Naive B cell (primary cell): ENCODE data around the gene TOR1B. TPM values are rescaled to one million over a fixed set of nuclear protein-coding genes. Genes with fewer than 3 reads are reported as not detected.

Experiments
- ATAC-seq, 2 donors: fragments of 150-1000 bp; cut with Tn5 transposase; 2 replicates each; pipeline ENCODE4 v1.10.0; 2021; ENCODE audit warnings: low read depth in 2 of 2, mild to moderate bottlenecking in 2 of 2, moderate library complexity in 2 of 2
- DNase-seq: peaks from one replicate; pipeline ENCODE4 v3.0.0; 2022
- H3K27ac Mint-ChIP-seq, 6 donors: one replicate each; pipeline ENCODE4 v1.8.0; 2020 to 2022; ENCODE audit warnings: mild to moderate bottlenecking in 6 of 6, mixed read lengths in 6 of 6, moderate library complexity in 5 of 6, inconsistent platforms in 2 of 6
- H3K27me3 Mint-ChIP-seq, 3 donors: one replicate each; pipeline ENCODE4 v1.8.0; 2021 to 2022; ENCODE audit warnings: mixed read lengths in 3 of 3, mild to moderate bottlenecking in 1 of 3
- H3K36me3 Mint-ChIP-seq, 2 donors: one replicate each; pipeline ENCODE4 v1.8.0; 2020 to 2022; ENCODE audit warnings: mixed read lengths in 2 of 2, inconsistent platforms in 1 of 2, mild to moderate bottlenecking in 1 of 2
- H3K4me1 Mint-ChIP-seq, 3 donors: one replicate each; pipeline ENCODE4 v1.8.0; 2020 to 2022; ENCODE audit warnings: mixed read lengths in 3 of 3, inconsistent platforms in 1 of 3, mild to moderate bottlenecking in 1 of 3, moderate library complexity in 1 of 3
- H3K4me3 Mint-ChIP-seq, 8 donors: one replicate each; pipeline ENCODE4 v1.8.0; 2020 to 2022; ENCODE audit warnings: mild to moderate bottlenecking in 8 of 8, mixed read lengths in 8 of 8, moderate library complexity in 8 of 8, inconsistent platforms in 2 of 8
- H3K9me3 Mint-ChIP-seq, 7 donors: one replicate each; pipeline ENCODE4 v1.8.0; 2020 to 2022; ENCODE audit warnings: mixed read lengths in 7 of 7, mild to moderate bottlenecking in 5 of 7, inconsistent platforms in 2 of 7, moderate library complexity in 1 of 7
- polyA plus RNA-seq, 6 donors: library from polyadenylated mRNA; unstranded; fragments of 300-500 nt; fragmentation: Illumina TruSeq; gene quantifications; one replicate each; pipeline ENCODE4 v1.2.3, GENCODE V29; 2021; ENCODE audit warnings: low read depth in 6 of 6

Gene TOR1B
- polyA plus RNA-seq, 6 donors from 2014 or later: 8.2 to 26.0 (median 12.3) TPM

- Mint-ChIP-seq H3K27me3 (no peaks in the 10 kb centered on the region), H3K9me3 (no peaks in the 10 kb centered on the region), H3K4me3 (peak overlapping the region in 1 of 8 donors; percentile 2), H3K4me1 (peaks cover 10 to 22% (median 16%) of the 10 kb centered on the region in 3 donors), H3K27ac (peak overlapping the region in 1 of 6 donors; percentile 54), H3K36me3 (peaks cover 7 to 11% of the 10 kb centered on the region in 2 donors)
- DNase-seq (no peak), ATAC-seq (no peak)
Measured at GRCh38 chr9:129809346-129809745, 6.4 kb downstream of the TOR1B start.

GRCh38 chr9:129810116-129810515, 7.1 kb downstream of the TOR1B start:
- Mint-ChIP-seq H3K27me3 (no peaks in the 10 kb centered on the region), H3K27ac (peak overlapping the region in 1 of 6 donors; percentile 32), H3K9me3 (no peaks in the 10 kb centered on the region), H3K36me3 (peaks cover 11 to 14% of the 10 kb centered on the region in 2 donors), H3K4me3 (peak overlapping the region in 1 of 8 donors; percentile 21), H3K4me1 (peaks cover 13 to 19% (median 15%) of the 10 kb centered on the region in 3 donors)
- ATAC-seq: no peak
- no peak for DNase-seq

GRCh38 chr9:129810788-129811187, 7.8 kb downstream of the TOR1B start:
- H3K9me3 Mint-ChIP-seq: no peaks in the 10 kb centered on the region
- peaks cover 15 to 17% (median 16%) of the 10 kb centered on the region in 3 donors for H3K4me1 Mint-ChIP-seq
- H3K27ac Mint-ChIP-seq: no peak overlapping the region
- no peaks in the 10 kb centered on the region for H3K27me3 Mint-ChIP-seq
- DNase-seq (no peak), ATAC-seq (no peak)
- H3K36me3 Mint-ChIP-seq: peaks cover 11 to 19% of the 10 kb centered on the region in 2 donors
- peak overlapping the region in 1 of 8 donors; percentile 5 for H3K4me3 Mint-ChIP-seq

GRCh38 chr9:129811967-129812363, 9.0 kb downstream of the TOR1B start:
- no peak overlapping the region for H3K27ac Mint-ChIP-seq
- peaks cover 19 to 21% of the 10 kb centered on the region in 2 donors for H3K36me3 Mint-ChIP-seq
- H3K27me3 Mint-ChIP-seq: no peaks in the 10 kb centered on the region

GRCh38 chr9:129812385-129812784, 9.4 kb downstream of the TOR1B start:
- no peak overlapping the region for H3K27ac Mint-ChIP-seq
- peaks cover 15 to 21% of the 10 kb centered on the region in 2 donors for H3K36me3 Mint-ChIP-seq
- no peaks in the 10 kb centered on the region for H3K27me3 Mint-ChIP-seq
- H3K4me1 Mint-ChIP-seq: peaks cover 3 to 17% (median 12%) of the 10 kb centered on the region in 3 donors
- DNase-seq: no peak
- no peak overlapping the region for H3K4me3 Mint-ChIP-seq
- ATAC-seq: no peak
- no peaks in the 10 kb centered on the region for H3K9me3 Mint-ChIP-seq

More at GRCh38 chr9:129811967-129812363, 9.0 kb downstream of the TOR1B start:
- no peak overlapping the region for H3K4me3 Mint-ChIP-seq
- no peaks in the 10 kb centered on the region for H3K9me3 Mint-ChIP-seq
- no peak for DNase-seq
- no peak for ATAC-seq
- H3K4me1 Mint-ChIP-seq: peaks cover 5 to 17% (median 12%) of the 10 kb centered on the region in 3 donors

- ATAC-seq: no peak
- no peaks in the 10 kb centered on the region for H3K9me3 Mint-ChIP-seq
- peak overlapping the region in 1 of 8 donors; percentile 25 for H3K4me3 Mint-ChIP-seq
- H3K4me1 Mint-ChIP-seq: peaks cover 6 to 17% (median 12%) of the 10 kb centered on the region in 3 donors
- no peak for DNase-seq
- H3K27me3 Mint-ChIP-seq: no peaks in the 10 kb centered on the region
- H3K27ac Mint-ChIP-seq: peak overlapping the region in 1 of 6 donors; percentile 61
- peaks cover 15 to 24% of the 10 kb centered on the region in 2 donors for H3K36me3 Mint-ChIP-seq
Measured at GRCh38 chr9:129813661-129814060, 10.7 kb downstream of the TOR1B start.

- DNase-seq (no peak), ATAC-seq (no peak)
- H3K36me3 Mint-ChIP-seq: peaks cover 15 to 29% of the 10 kb centered on the region in 2 donors
- no peaks in the 10 kb centered on the region for H3K9me3 Mint-ChIP-seq
- H3K4me1 Mint-ChIP-seq: peaks cover 3 to 17% (median 12%) of the 10 kb centered on the region in 3 donors
- no peaks in the 10 kb centered on the region for H3K27me3 Mint-ChIP-seq
- peak overlapping the region in 1 of 6 donors; percentile 47 for H3K27ac Mint-ChIP-seq
- H3K4me3 Mint-ChIP-seq: peak overlapping the region in 1 of 8 donors; percentile 42
Measured at GRCh38 chr9:129814432-129815223, 11.6 kb downstream of the TOR1B start.

- Mint-ChIP-seq H3K36me3 (peaks cover 15 to 29% of the 10 kb centered on the region in 2 donors), H3K9me3 (no peaks in the 10 kb centered on the region), H3K4me1 (peaks cover 4 to 17% (median 12%) of the 10 kb centered on the region in 3 donors), H3K27ac (peak overlapping the region in 1 of 6 donors; percentile 47), H3K27me3 (no peaks in the 10 kb centered on the region), H3K4me3 (peak overlapping the region in 1 of 8 donors; percentile 42)
- no peak for ATAC-seq
- DNase-seq: no peak
Measured at GRCh38 chr9:129815278-129815677, 12.3 kb downstream of the TOR1B start.

GRCh38 chr9:129816501-129817435, 13.8 kb downstream of the TOR1B start:
- DNase-seq: no peak
- Mint-ChIP-seq H3K4me1 (peaks cover 4 to 16% (median 12%) of the 10 kb centered on the region in 3 donors), H3K36me3 (peaks cover 15 to 29% of the 10 kb centered on the region in 2 donors), H3K9me3 (no peaks in the 10 kb centered on the region), H3K4me3 (no peak overlapping the region), H3K27ac (no peak overlapping the region), H3K27me3 (no peaks in the 10 kb centered on the region)
- no peak for ATAC-seq

- Mint-ChIP-seq H3K27me3 (no peaks in the 10 kb centered on the region), H3K27ac (peak overlapping the region in 4 of 6 donors; percentile 37 to 91 (median 62)), H3K4me3 (peak overlapping the region; percentile 79 to 94 (median 88)), H3K36me3 (peaks cover 0 to 8% of the 10 kb centered on the region in 2 donors), H3K9me3 (no peaks in the 10 kb centered on the region), H3K4me1 (peaks cover 3 to 16% (median 10%) of the 10 kb centered on the region in 3 donors)
- DNase-seq (no peak), ATAC-seq (no peak)
Measured at GRCh38 chr9:129822898-129823541, 20.0 kb downstream of the TOR1B start.

GRCh38 chr9:129823542-129823934, 20.6 kb downstream of the TOR1B start:
- no peaks in the 10 kb centered on the region for H3K9me3 Mint-ChIP-seq
- no peaks in the 10 kb centered on the region for H3K27me3 Mint-ChIP-seq
- H3K27ac Mint-ChIP-seq: peak overlapping the region in 3 of 6 donors; percentile 44 to 91 (median 77)
- peaks cover 0 to 6% of the 10 kb centered on the region in 2 donors for H3K36me3 Mint-ChIP-seq
- DNase-seq (no peak), ATAC-seq (peak in 1 of 2 donors; percentile 15)
- peak overlapping the region; percentile 88 to 94 (median 90) for H3K4me3 Mint-ChIP-seq
- peaks cover 3 to 15% (median 10%) of the 10 kb centered on the region in 3 donors for H3K4me1 Mint-ChIP-seq

- H3K36me3 Mint-ChIP-seq: peaks cover under 1% of the 10 kb centered on the region in 2 donors
- H3K4me3 Mint-ChIP-seq: peak within 1 kb of the TSS; percentile 88 to 94 (median 90)
- H3K27ac Mint-ChIP-seq: peak within 1 kb of the TSS; percentile 72 to 91 (median 86)
- H3K4me1 Mint-ChIP-seq: peaks cover 3 to 14% (median 10%) of the 10 kb centered on the region in 3 donors
- no peaks in the 10 kb centered on the region for H3K9me3 Mint-ChIP-seq
- no peaks in the 10 kb centered on the region for H3K27me3 Mint-ChIP-seq
- ATAC-seq (peak; percentile 96), DNase-seq (peak; percentile 91)
Measured at GRCh38 chr9:129823935-129824601, 21.1 kb downstream of the TOR1B start, which contains the start of gene TOR1A. TSS of gene TOR1A (minus strand) at chr9:129824136. CDS start at chr9:129824085, 51 bp downstream.
